ENCODE data around the gene CERS6.

- TF ChIP-seq CTCF (IDR thresholded peaks at IDR 0.05) (no peak), POLR2A (IDR thresholded peaks at IDR 0.05) (no peak)
These were observed 75.0 kb downstream of the CERS6 start for GRCh38 chr2:168530982-168531622.
